Endometrium (tissue), 2 donors: Measurements from ENCODE around the gene SDK2.

Experiments used
- FAIRE-seq: peaks from 2 replicates; lab custom pipeline; 2012; peaks lifted over from hg19 to GRCh38; lab: Jason Lieb, UNC
- donor health status: control.
- donor health status: control.

The SDK2 gene

GRCh38 chr17:73653810-73654209 lies 9.6 kb upstream of the SDK2 start:
- no peak for FAIRE-seq

DNA sequence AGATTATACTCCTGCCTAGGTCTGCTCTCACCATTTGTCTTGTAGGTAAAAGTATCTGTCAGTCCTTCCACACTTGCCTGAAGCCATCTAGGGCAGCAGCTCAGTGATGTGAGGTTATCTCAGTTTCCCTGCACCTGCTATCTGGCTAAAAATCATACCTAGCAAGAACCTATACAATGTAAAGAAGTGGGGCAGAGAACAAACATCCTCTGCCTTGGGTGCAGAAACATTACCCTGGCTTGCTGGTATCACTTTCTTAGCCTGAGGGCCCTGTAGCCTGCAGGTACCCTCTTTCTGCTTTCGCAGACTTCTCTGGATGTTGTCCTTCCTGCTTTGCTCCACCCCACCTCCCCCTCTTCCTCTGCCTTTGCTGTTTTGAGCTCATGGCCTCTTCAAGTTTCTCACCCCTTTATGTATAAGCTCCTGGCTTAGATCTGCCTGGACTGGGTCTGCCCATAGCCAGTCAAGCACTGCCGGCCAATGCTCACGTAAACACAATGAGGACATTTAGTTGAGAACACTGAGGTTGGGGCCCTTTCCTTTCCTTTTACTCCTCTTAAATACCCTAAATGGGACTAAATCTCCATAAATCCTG lies 8.7 kb upstream of the SDK2 start:
- no peak for FAIRE-seq

DNA sequence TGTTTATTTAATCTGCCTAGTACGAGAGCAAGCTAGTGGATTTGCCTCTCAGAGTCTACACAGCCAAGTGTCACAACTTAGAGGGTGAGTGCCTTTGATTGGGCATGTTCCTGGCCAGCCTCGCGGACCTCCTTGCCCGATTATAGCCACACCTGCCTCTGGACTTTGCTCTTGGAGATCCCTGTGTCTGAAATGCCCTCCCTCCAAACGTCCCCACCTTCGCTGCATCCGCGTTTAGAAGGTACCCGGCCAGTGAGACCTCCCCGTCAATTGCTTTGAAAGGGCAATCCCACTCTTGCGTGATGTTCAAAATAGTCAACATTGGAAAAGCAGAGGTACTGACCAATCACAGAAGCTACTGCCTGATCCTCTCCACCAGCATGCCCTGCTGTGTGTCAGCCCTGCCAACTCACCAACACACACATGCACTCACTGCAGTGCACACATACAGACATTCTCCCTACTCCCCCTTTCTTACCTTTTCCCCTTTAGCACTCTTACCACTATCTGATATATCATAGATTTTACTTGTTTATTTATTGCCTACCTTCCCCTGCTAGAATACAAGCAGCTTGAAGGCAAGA lies 6.5 kb upstream of the SDK2 start:
- FAIRE-seq = no peak

DNA sequence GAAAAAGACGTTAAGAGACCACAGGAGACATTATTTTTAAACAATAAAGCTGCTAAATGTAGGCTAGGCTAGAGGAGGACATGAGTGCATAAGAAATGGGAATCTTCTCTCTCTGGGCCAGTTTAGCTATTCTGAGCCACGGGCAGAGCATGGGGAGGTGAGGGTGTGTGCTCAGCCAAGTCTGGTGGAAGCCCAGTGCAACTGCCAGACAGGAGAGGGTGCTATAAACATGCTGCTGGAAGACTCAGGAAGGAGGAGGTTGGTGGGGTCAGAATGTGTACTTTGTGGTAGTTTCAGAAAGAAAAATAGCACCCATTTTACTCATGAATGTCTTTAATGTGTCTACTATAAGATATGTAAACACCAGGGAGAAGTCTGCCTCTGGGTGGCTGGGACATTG lies 5.9 kb upstream of the SDK2 start:
- no peak for FAIRE-seq

- no peak for FAIRE-seq
Measured at GRCh38 chr17:73648974-73649373, 4.7 kb upstream of the SDK2 start.

DNA sequence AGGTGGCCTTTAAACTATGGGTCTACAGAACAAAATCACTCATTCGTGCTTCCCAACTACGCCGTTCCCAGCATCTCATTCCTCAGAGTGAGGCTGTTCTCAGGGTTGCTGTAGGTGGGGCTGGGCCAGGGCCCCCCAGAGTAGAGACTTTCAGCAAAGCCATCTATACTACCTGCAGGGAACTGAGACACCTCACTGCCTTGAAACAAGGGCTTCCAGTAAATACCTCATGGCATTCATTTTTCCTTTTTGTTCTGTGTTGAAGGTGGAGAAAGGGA lies 4.2 kb upstream of the SDK2 start:
- FAIRE-seq = no peak

GRCh38 chr17:73647772-73648542 lies 3.7 kb upstream of the SDK2 start:
- no peak for FAIRE-seq

DNA sequence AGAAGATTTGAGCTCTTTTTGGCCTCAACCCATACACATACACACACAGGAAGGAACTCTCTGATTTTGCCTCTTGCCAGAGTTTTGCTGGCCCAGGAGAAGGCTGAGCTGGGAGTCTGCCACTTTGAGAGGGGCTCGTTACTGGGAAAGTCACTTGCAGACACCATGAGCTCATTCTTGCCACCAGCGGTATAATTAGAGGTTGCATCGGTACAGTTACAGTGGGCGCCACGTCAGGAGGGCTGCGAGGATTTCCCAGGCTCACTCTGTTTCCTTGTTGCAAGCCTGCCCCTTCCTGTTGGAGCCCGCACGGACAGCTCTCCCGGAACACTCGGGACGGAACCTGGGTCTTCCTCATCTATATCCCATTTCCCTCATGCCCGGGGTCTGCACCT lies 3.1 kb upstream of the SDK2 start:
- no peak for FAIRE-seq

- no peak for FAIRE-seq
Measured at GRCh38 chr17:73646409-73647300, 2.4 kb upstream of the SDK2 start.

- FAIRE-seq = no peak
Measured at GRCh38 chr17:73645050-73645871, 1.0 kb upstream of the SDK2 start.

GRCh38 chr17:73643852-73644144 lies 447 bp downstream of the SDK2 start:
- FAIRE-seq = no peak

- FAIRE-seq = no peak
Measured at GRCh38 chr17:73643001-73643851, 1.0 kb downstream of the SDK2 start.

GRCh38 chr17:73642659-73643000 lies 1.6 kb downstream of the SDK2 start:
- peak; percentile 59 for FAIRE-seq

DNA sequence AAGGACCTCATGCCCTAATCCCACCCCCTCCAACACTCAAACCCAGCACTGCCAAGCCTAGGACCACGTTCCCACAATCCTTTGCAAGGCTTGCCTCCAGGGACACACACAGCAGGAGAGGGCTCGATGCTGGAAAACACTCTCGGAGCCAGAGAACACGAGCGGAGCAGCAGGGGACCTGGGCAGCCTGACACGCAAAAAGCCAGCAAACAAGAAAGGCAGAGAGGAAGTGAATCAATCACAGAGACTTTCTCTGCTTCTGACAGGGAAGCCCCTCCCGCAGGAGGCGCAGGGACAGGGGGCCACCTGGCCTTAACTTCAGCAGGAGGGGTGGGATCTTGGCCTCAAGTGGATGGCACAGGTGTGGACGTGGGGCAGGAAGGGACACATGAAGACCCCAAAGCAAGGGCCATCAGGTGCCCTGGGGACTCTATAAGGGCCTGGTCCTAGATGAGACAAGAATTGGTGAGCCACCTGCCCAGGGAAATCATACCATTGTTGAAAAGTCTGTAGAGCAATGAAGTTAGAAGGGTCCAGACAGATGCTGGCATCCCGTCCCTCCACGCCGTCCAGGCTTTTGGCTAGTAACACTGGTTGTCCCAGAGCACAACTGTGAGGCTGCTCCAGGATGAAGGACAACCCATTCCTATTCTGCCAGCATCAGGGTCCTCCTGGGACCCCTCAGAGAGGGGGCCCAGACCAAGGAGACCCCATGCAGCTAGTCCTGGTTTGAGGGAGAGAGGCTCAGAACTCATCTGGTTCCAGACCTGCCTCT lies 2.2 kb downstream of the SDK2 start:
- no peak for FAIRE-seq

GRCh38 chr17:73640691-73641090 lies 3.6 kb downstream of the SDK2 start:
- FAIRE-seq = no peak

DNA sequence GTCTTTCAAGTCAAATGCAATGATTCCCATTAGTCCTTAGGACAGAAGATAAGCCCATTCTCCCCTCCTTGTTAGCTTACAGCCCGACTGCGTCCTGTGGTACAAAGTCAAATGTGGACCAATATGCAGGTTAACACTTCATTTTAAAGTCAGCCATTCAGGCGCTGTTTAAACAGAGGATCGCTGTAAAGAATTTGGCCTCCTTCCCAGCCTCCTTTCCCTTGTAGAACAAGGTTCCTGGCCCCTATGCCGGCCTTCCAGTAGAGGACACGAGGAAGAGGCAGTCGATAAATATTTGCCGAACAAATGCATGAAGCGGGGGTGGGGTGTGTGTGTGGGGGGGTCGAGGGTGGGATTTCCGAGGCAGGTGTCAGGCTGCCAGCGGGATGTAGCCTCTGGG lies 4.3 kb downstream of the SDK2 start:
- no peak for FAIRE-seq

DNA sequence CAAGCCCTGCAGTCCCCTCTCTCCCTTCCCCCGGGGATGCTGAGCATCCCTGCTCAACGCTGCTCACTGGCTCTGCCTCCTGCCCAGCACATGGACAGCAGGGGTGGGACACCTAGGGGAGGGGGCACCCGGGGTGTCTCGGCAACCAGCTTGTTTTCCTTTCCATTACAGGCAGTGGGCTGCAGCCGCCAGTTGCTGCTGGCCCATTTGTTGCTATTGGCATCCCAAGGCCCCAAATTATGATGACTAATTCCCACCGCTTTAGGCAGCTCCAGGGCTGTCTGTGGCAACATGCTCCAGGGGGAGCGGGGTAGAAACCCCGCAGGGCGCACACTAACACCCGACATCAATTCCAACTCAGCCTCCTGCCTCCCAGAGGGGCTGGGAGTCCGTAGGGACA lies 4.9 kb downstream of the SDK2 start:
- no peak for FAIRE-seq

DNA sequence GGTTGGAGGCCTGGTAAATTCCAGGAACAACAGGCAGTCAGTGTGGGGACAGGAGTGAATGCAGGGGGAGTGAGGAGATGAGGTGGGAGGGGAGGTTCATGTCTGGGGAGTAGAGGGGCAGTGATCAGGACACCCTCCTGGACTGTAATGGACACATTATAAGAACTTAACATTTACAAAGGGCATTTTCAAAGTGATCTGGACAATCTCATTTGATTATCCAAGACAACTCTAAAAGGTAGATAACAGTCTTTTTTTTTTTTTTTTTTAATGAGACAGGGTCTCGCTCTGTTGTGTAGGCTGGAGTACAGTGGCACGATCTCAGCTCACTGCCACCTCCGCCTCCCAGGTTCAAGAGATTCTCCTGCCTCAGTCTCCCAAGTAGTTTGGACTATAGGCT lies 5.7 kb downstream of the SDK2 start:
- no peak for FAIRE-seq

- no peak for FAIRE-seq
Measured at GRCh38 chr17:73637866-73638265, 6.4 kb downstream of the SDK2 start.

GRCh38 chr17:73635101-73635817 lies 9.0 kb downstream of the SDK2 start:
- no peak for FAIRE-seq
